GM18505 (cell line): ENCODE results near the gene TTC7B.

Experiments used
- ATAC-seq: cut with Tn5 transposase; IDR thresholded peaks from one replicate; pipeline ENCODE4 v1.9.1; 2021; ENCODE audit not compliant: unreplicated experiment
- POLR2A ChIP-seq: IDR thresholded peaks from 4 replicates; pipeline ENCODE4 v1.6.1; 2011; ENCODE audit warnings: borderline replicate concordance; ENCODE audit not compliant: insufficient read depth, insufficient read length; ENCODE audit errors: extremely low read depth

Gene TTC7B

GRCh38 chr14:90747909-90748308 is 68.3 kb downstream of the TTC7B start:
- no peak for TF ChIP-seq POLR2A
- no peak for ATAC-seq

- ATAC-seq: no peak
- TF ChIP-seq POLR2A: no peak
Observed at GRCh38 chr14:90743826-90744225, 72.4 kb downstream of the TTC7B start.

GRCh38 chr14:90743425-90743824 is 72.8 kb downstream of the TTC7B start:
- TF ChIP-seq POLR2A: no peak
- no peak for ATAC-seq

- TF ChIP-seq POLR2A: no peak
- no peak for ATAC-seq
Observed at GRCh38 chr14:90742729-90743128, 73.5 kb downstream of the TTC7B start.

- no peak for ATAC-seq
- no peak for TF ChIP-seq POLR2A
Observed at GRCh38 chr14:90742252-90742651, 74.0 kb downstream of the TTC7B start.

- no peak for TF ChIP-seq POLR2A
- no peak for ATAC-seq
Observed at GRCh38 chr14:90741682-90741946, 74.6 kb downstream of the TTC7B start.

GRCh38 chr14:90740946-90741681 is 75.1 kb downstream of the TTC7B start:
- ATAC-seq: no peak
- TF ChIP-seq POLR2A: no peak

GRCh38 chr14:90740081-90740480 is 76.1 kb downstream of the TTC7B start:
- TF ChIP-seq POLR2A: no peak
- ATAC-seq: no peak

- no peak for ATAC-seq
- no peak for TF ChIP-seq POLR2A
Observed at GRCh38 chr14:90739318-90740068, 76.7 kb downstream of the TTC7B start.

GRCh38 chr14:90733139-90733808 is 83.0 kb downstream of the TTC7B start:
- no peak for TF ChIP-seq POLR2A
- ATAC-seq: no peak

- ATAC-seq: no peak
- TF ChIP-seq POLR2A: no peak
Observed at GRCh38 chr14:90732718-90733117, 83.5 kb downstream of the TTC7B start.

GRCh38 chr14:90732139-90732538 is 84.1 kb downstream of the TTC7B start:
- ATAC-seq: no peak
- TF ChIP-seq POLR2A: no peak

GRCh38 chr14:90731487-90731886 is 84.7 kb downstream of the TTC7B start:
- no peak for ATAC-seq
- TF ChIP-seq POLR2A: no peak
